OCI-M1 (cell line): ENCODE results near the gene DCANP1.

ENCODE experiments used
- DNase-seq: peaks from one replicate; lab custom pipeline; 2025; lab: John Stamatoyannopoulos, UW

DCANP1 gene

GRCh38 chr5:135441350-135441831, 5.8 kb downstream of the DCANP1 start:
- DNase-seq = no peak

- DNase-seq = no peak
These were observed 6.2 kb downstream of the DCANP1 start for GRCh38 chr5:135440916-135441315.

- DNase-seq = no peak
These were observed 7.6 kb downstream of the DCANP1 start for GRCh38 chr5:135439231-135440205.

- no peak for DNase-seq
These were observed 8.4 kb downstream of the DCANP1 start for GRCh38 chr5:135438636-135439221.

GRCh38 chr5:135437796-135438560, 9.2 kb downstream of the DCANP1 start:
- DNase-seq = no peak

GRCh38 chr5:135437422-135437795, 9.7 kb downstream of the DCANP1 start:
- DNase-seq = peak; percentile 45

- no peak for DNase-seq
These were observed 10.2 kb downstream of the DCANP1 start for GRCh38 chr5:135436951-135437418.

- DNase-seq = no peak
These were observed 11.4 kb downstream of the DCANP1 start for GRCh38 chr5:135435467-135436330.

- DNase-seq = no peak
These were observed 12.3 kb downstream of the DCANP1 start for GRCh38 chr5:135434591-135435466.

GRCh38 chr5:135433681-135434426, 13.3 kb downstream of the DCANP1 start:
- no peak for DNase-seq

GRCh38 chr5:135432113-135432512, 15.0 kb downstream of the DCANP1 start:
- DNase-seq = no peak

GRCh38 chr5:135430135-135430437, 17.1 kb downstream of the DCANP1 start:
- no peak for DNase-seq

- DNase-seq = no peak
These were observed 17.6 kb downstream of the DCANP1 start for GRCh38 chr5:135429301-135430134.

GRCh38 chr5:135428586-135428985, 18.6 kb downstream of the DCANP1 start:
- DNase-seq = no peak

GRCh38 chr5:135426102-135427082, 20.8 kb downstream of the DCANP1 start:
- DNase-seq = peak; percentile 82

GRCh38 chr5:135425641-135426040, 21.5 kb downstream of the DCANP1 start:
- DNase-seq = no peak

GRCh38 chr5:135423846-135424168, 23.3 kb downstream of the DCANP1 start:
- no peak for DNase-seq
